HG02678 (cell line): ENCODE data around the gene SNX14.

Experiments
- ATAC-seq: cut with Tn5 transposase; IDR thresholded peaks from one replicate; pipeline ENCODE4 v1.9.1; 2021; ENCODE audit warnings: mild to moderate bottlenecking, moderate library complexity; ENCODE audit not compliant: unreplicated experiment

SNX14 gene

DNA sequence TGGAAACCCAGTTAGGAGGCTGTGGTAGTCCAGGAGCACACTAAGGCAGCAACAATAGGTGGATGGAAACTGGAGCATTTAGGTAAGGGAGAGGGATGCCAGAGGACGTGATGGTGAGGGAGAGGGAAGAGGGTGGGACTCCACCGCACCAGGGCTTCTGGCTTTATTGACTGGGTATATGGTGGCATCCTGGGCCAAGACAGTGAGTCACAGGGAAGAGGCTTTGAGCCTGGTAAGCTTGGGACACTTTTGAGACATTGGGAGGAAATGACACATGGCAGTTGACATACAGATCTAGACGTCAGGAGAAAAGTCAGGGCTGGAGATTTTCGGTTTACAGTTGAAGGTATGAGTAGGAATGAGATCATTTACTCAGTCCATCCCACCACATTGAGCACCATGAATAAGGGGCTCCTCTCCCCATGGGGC, 128.9 kb downstream of the SNX14 start:
- no peak for ATAC-seq

DNA sequence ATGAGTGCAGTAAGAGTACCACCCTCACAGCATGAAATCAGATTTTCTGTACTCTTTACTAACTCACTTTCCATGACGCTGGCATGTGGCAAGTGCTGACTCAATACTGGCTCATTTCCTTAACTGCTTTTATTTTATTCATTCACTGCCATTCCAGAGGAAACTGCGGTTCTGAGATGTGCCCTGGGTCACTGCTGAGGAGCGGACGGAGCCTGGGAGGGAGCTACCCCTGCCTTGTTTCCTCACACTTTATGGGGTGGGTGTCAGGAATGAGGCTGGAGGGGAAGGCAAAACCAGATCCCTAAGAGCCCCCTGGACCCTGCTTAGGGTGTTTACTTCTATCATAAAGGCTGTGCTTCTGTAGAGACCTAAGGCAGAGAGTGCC, 129.4 kb downstream of the SNX14 start:
- ATAC-seq, result no peak

DNA sequence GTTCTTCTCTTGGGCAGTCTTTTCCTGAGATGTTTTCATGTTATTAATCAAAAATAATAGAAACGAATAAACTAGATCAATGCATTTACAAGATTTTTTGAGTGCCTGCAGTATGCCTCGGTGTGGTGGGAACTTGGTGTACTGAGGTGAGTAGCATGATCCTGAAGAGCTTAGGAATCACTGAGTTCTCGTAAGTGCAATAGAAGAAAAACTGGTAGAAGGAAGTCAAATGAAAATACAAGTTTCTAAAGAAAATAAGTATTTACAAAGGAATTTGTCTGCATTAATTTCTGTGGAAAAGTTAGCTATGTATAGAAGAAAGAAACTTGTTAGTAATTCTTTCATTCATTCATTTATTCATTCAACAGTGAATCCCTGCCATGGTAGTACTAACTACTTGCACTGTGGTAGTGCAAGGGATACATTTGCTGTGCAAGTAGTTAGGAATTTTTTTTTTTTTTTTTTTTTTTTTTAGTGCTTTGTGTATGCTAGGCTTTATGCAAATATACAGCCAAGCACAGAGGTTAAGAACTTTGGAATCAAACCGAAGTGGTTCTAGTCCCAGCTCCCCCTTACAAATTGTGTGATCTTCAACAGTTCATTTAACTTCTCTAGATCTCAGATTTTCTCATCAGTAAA, 129.9 kb downstream of the SNX14 start:
- no peak for ATAC-seq

GRCh38 chr6:85462673-85463072, 131.0 kb downstream of the SNX14 start:
- ATAC-seq, result no peak

GRCh38 chr6:85461798-85462170, 131.9 kb downstream of the SNX14 start:
- peak; percentile 0 for ATAC-seq

DNA sequence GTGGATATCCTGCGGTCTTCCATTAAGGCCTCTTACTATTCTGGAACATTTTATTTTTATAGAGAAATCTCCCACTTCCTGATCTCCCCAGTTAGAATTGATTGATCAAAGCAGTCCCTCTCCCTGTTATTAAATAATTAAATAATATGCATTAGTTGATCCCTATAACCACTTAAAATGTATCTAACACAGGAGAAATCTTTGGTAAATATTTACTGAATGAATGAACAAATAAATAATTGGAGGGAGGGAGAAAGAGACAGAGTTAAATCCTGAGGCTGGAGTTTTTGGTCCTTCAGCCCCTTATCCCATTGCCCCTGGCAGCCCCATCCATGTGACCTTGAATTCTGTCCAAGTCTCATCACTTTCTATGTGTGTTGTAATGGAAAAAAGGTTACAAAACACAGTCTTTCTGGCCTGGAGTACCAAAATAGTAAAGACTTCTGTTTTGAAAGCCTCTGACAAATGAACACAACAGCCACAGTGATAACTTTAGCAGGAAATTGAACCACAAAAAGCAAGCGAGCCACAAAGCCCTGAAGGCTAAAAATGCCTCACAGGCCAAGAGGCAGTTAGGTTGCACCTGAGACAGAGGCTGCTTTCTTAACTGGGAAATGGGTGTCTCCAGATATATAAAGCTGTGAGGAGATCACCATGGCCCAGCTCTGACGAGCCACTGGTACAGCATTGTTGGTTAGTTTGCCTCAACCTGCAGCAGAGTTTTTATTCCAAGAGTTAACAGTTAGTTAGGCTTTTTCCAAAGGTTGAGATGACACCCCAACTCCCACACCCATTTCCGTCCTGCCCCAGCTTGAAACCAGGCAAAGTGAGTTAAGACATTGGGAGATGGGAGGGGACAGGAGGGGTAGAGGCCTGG, 132.5 kb downstream of the SNX14 start:
- peak; percentile 87 for ATAC-seq

GRCh38 chr6:85460154-85460920, 133.3 kb downstream of the SNX14 start:
- ATAC-seq, result no peak

DNA sequence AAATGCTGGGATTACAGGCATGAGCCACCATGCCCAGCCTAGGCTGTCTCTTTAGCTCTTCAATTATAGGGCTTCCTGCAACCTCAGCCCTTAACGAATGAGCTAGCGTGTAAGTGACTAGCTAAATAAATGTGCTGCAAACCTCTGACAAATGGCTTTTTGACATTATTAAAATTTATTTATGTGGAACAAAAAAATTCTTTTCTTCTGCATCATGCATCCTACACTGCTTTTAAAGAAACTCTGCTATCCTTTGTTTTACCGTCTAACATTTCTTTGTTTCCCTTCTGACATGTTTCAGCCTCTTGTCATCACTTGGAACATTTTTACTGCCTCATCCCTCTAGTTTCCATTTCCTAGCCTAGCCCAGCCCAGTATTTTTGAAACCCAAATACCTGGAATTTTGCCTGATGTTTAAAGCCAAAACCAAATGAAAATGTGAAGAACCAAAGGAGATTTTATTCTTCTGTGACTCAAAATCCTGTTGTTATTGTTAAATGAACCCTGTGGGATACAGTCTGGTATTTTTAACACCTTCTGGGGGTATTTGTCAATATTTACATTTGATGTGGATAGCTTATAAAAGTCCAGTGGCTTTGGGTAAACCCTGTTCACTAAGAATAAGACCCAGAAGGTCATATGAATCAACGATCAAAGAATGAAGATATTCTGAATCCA, 134.3 kb downstream of the SNX14 start:
- no peak for ATAC-seq

- no peak for ATAC-seq
Observed at GRCh38 chr6:85458782-85459181, 134.9 kb downstream of the SNX14 start.

DNA sequence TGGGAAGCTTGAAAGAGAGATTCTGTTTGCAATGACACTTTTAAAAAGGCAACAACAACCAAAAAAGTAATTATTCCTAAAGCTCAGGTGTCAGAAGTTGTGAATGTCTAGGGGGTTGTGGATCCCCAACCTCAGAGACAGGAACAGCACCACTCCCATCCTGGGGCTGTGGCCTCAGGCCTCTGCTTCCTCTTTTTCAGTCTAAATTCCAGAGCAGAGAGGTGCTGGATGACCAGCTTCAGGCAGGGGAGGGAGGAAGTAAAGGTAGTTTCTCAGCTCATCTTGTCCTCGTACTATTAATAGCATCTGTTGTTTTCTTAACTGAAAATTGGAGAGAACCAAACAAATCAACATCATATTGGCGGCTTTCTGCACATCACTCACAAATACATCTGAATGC, 135.5 kb downstream of the SNX14 start:
- ATAC-seq, result no peak

DNA sequence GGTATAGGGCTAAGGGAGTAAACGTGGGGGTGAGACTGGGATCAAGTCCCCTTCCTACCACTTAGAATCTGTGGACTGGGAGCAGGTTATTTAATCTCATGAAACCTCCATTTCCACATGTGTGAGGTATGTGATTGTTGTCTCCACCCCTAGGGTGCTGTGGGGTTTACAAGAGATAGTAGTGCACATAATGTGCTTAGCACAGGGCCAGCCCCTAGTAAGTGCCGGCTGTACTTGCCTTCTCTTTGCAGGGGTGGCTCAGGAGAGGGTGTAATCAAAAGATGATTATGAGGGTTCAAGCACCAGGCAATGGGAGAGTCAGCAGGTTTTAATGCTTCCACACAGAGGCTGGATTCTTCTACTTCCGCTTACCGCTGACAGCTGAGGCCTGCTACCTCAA, 136.9 kb downstream of the SNX14 start:
- ATAC-seq, result no peak
